GM23338 (cell line): ENCODE results near the gene FYN. TPM values are rescaled to one million over a fixed set of nuclear protein-coding genes. Genes with fewer than 3 reads are reported as not detected.

ENCODE experiments used
- ATAC-seq: fragments of 200-7000 bp; cut with Tn5 transposase; 3 replicates; pipeline ENCODE4 v1.9.1; 2020
- DNase-seq: peaks from one replicate; pipeline ENCODE4 v3.0.0-alpha.2; 2015; ENCODE audit warnings: low spot score
- H2AFZ ChIP-seq: fragments of 200-600 bp; sonication (generic); 2 replicates; pipeline ENCODE4 v1.8.0; 2016; ENCODE audit warnings: antibody characterized with exemption, mild to moderate bottlenecking, moderate library complexity
- H3F3A ChIP-seq: fragments of 200-600 bp; sonication (generic); replicated peaks from 2 replicates; pipeline ENCODE4 v1.8.0; 2017; ENCODE audit warnings: antibody characterized with exemption, mixed run types, low read depth
- H3K27ac ChIP-seq: fragments of 200-600 bp; sonication (generic); 2 replicates; pipeline ENCODE4 v1.6.1; 2016; ENCODE audit warnings: low read depth
- H3K27me3 ChIP-seq: fragments of 200-600 bp; sonication (generic); 2 replicates; pipeline ENCODE4 v1.8.0; 2016; ENCODE audit warnings: mild to moderate bottlenecking, mixed run types, moderate library complexity; ENCODE audit not compliant: insufficient read depth
- H3K36me3 ChIP-seq: fragments of 200-600 bp; sonication (generic); 2 replicates; pipeline ENCODE4 v1.8.0; 2016; ENCODE audit warnings: mild to moderate bottlenecking; ENCODE audit not compliant: insufficient read depth
- H3K4me1 ChIP-seq: fragments of 200-600 bp; sonication (generic); 2 replicates; pipeline ENCODE4 v1.8.0; 2016; ENCODE audit warnings: mild to moderate bottlenecking, moderate library complexity; ENCODE audit not compliant: insufficient read depth
- H3K4me2 ChIP-seq: fragments of 200-600 bp; sonication (generic); 2 replicates; pipeline ENCODE4 v1.7.1; 2017; ENCODE audit warnings: mixed run types
- H3K4me3 ChIP-seq: fragments of 200-600 bp; sonication (generic); 2 replicates; pipeline ENCODE4 v1.6.1; 2016; ENCODE audit warnings: mixed run types
- H3K79me2 ChIP-seq: fragments of 200-600 bp; sonication (generic); replicated peaks from 2 replicates; pipeline ENCODE4 v1.8.0; 2017; ENCODE audit warnings: mild to moderate bottlenecking; ENCODE audit not compliant: insufficient read depth
- H3K9me2 ChIP-seq: fragments of 200-600 bp; sonication (generic); 2 replicates; pipeline ENCODE4 v1.8.0; 2017; ENCODE audit not compliant: insufficient read depth
- H4K20me1 ChIP-seq: fragments of 200-600 bp; sonication (generic); replicated peaks from 2 replicates; pipeline ENCODE4 v1.8.0; 2017; ENCODE audit warnings: mild to moderate bottlenecking; ENCODE audit not compliant: insufficient read depth
- H3K27ac Mint-ChIP-seq: 2 replicates; pipeline ENCODE4 v1.8.0; 2020; ENCODE audit warnings: inconsistent platforms, mild to moderate bottlenecking, moderate library complexity, mixed read lengths
- H3K27me3 Mint-ChIP-seq: 3 replicates; pipeline ENCODE4 v1.8.0; 2022; ENCODE audit warnings: low read depth, mild to moderate bottlenecking, moderate library complexity, mixed read lengths, inconsistent platforms; ENCODE audit not compliant: insufficient read depth, poor library complexity
- H3K36me3 Mint-ChIP-seq: 3 replicates; pipeline ENCODE4 v1.8.0; 2021; ENCODE audit warnings: low read depth, mild to moderate bottlenecking, inconsistent platforms, moderate library complexity, mixed read lengths
- H3K4me1 Mint-ChIP-seq: 3 replicates; pipeline ENCODE4 v1.8.0; 2020; ENCODE audit warnings: mild to moderate bottlenecking, inconsistent platforms, mixed read lengths
- H3K4me3 Mint-ChIP-seq: 3 replicates; pipeline ENCODE4 v1.8.0; 2021; ENCODE audit warnings: moderate library complexity, mild to moderate bottlenecking, inconsistent platforms, mixed read lengths
- H3K9me3 Mint-ChIP-seq: 3 replicates; pipeline ENCODE4 v1.8.0; 2020; ENCODE audit warnings: moderate library complexity, mild to moderate bottlenecking, inconsistent platforms, mixed read lengths
- CTCF ChIP-seq, 2 experiments: fragments of 200-600 bp in 1 of 2; sonication (generic) in 1 of 2; conservative IDR thresholded peaks; 2 replicates each; pipeline versions ENCODE4 v1.5.1 to v1.6.1; 2016 to 2017; ENCODE audit warnings: antibody characterized with exemption in 2 of 2, low read depth in 2 of 2, mild to moderate bottlenecking in 2 of 2, moderate library complexity in 1 of 2
- JUNB ChIP-seq: IDR thresholded peaks from one replicate; pipeline ENCODE4 v1.6.1; 2016; ENCODE audit warnings: antibody characterized with exemption; ENCODE audit not compliant: unreplicated experiment
- NANOG ChIP-seq: IDR thresholded peaks from 2 replicates; pipeline ENCODE4 v1.6.1; 2016; ENCODE audit warnings: antibody characterized with exemption, borderline replicate concordance
- POLR2AphosphoS5 ChIP-seq: IDR thresholded peaks from 2 replicates; pipeline ENCODE4 v1.6.1; 2016; ENCODE audit warnings: antibody characterized with exemption, low read depth
- STAT1 ChIP-seq: IDR thresholded peaks from one replicate; pipeline ENCODE4 v1.6.1; 2016; ENCODE audit warnings: antibody characterized with exemption; ENCODE audit not compliant: unreplicated experiment
- ZNF462 ChIP-seq: fragments of 250-450 bp; sonication (Bioruptor Pico); IDR thresholded peaks from 2 replicates; pipeline ENCODE4 v1.5.0; 2020; ENCODE audit warnings: mild to moderate bottlenecking, moderate library complexity
- polyA plus RNA-seq: library from polyadenylated mRNA; unstranded; fragments of >200 nt; fragmentation: Nextera tagmentation; extraction: Ambion mirVana; gene quantifications from 2 replicates; pipeline ENCODE4 v1.2.1, GENCODE V29; 2016
- total RNA-seq: library from RNA; depleted of rRNA; stranded (reverse); fragments of >200 nt; shearing (Covaris generic); gene quantifications from 2 replicates; pipeline ENCODE4 v1.2.3, GENCODE V29; 2014

Gene FYN
- total and polyA plus RNA-seq, 2 experiments from 2014 or later = 46.8 to 143 TPM

DNA sequence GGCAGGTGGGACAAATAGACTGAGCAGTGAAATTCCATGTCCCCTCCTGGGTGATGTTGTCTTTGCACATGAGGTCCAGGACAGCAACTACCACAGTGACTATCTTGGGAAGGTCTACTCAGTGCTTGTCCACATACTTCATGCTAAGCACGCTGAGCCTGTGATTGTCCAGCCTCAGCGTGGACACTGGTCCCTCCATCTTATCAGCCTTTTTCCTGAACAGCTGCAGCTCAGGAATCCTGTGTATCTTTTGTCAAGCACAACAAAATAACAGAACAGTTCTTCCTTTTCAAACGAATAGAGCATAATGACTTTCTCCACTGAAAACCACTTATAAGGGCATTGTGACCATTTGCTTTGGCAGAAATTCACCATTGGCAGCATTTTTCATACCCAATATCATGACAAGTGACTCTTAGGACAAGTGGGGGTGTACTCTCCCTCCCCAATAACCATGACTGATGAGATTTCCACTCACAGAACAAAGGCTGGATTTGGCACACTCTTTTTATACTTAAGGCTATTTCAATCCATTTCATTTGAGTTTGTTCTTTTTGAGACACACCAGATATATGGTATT lies 90.3 kb downstream of the FYN start (continued):
- no peak for TF ChIP-seq ZNF462 (CRISPR knock-in tag)
- TF ChIP-seq STAT1 = no peak

DNA sequence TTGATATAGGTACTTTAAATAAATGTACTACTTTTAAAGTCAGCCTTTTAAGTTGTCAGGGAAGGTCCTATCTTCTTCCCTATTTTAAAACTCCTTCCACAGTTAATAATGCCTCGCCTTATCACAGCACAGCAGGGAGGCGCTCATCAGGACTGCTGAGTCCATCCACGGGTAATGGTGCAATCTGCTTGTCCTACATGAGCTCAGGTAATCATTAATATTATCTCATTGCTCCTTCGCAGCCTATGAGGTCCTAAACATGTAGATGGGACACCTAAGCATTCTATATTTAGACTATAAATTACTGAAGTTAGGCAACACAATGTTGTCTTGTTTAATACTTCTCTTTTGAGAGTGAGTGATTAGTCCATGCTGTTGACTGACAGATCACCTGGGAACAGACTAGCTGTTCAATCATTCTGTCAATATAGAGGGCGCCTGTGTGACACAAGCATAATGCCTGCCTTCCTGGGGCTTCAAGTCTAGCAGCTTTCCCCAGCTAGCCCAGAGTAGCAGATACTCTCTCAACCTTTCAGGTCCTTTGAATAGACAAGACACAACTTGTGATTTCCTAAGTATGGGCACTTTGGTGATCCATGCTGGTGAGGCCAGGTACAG lies 91.0 kb downstream of the FYN start:
- H3F3A ChIP-seq = no peaks in the 10 kb centered on the region
- H3K27ac Mint-ChIP-seq = no peak overlapping the region
- no peaks in the 10 kb centered on the region; the same call in 1 of the 3 replicates for H3K9me3 Mint-ChIP-seq
- no peaks in the 10 kb centered on the region for H4K20me1 ChIP-seq
- no peak overlapping the region for H2AFZ ChIP-seq
- H3K36me3 Mint-ChIP-seq = peaks cover 3% of the 10 kb centered on the region; the same call in 1 of the 3 replicates
- H3K4me1 ChIP-seq = peaks cover 18% of the 10 kb centered on the region
- no peak overlapping the region for H3K27ac ChIP-seq
- H3K36me3 ChIP-seq = no peaks in the 10 kb centered on the region
- peak in 1 of 2 experiments; percentile 24; a peak in 2 of 4 replicates for TF ChIP-seq CTCF (conservative IDR thresholded peaks at IDR 0.05; ENCODE audit: low read depth in 2 of 2)
- TF ChIP-seq JUNB = no peak
- TF ChIP-seq NANOG = no peak
- no peak for TF ChIP-seq POLR2AphosphoS5
- TF ChIP-seq ZNF462 (CRISPR knock-in tag) = no peak
- ATAC-seq (no peak), DNase-seq (no peak)
- H3K9me2 ChIP-seq = no peaks in the 10 kb centered on the region
- no peaks in the 10 kb centered on the region for H3K27me3 ChIP-seq
- peaks cover 5% of the 10 kb centered on the region for H3K27me3 Mint-ChIP-seq
- peaks cover 22% of the 10 kb centered on the region for H3K4me1 Mint-ChIP-seq
- no peak overlapping the region for H3K4me3 ChIP-seq
- H3K79me2 ChIP-seq = peaks cover 23% of the 10 kb centered on the region
- H3K4me3 Mint-ChIP-seq = no peak overlapping the region
- no peak overlapping the region for H3K4me2 ChIP-seq
